GM18508 (cell line): ENCODE measurements around the gene TOP1.

Source experiments
- ATAC-seq: cut with Tn5 transposase; IDR thresholded peaks from one replicate; pipeline ENCODE4 v1.9.1; 2021; ENCODE audit warnings: moderate number of reproducible peaks; ENCODE audit not compliant: insufficient read depth, unreplicated experiment

The TOP1 gene

DNA sequence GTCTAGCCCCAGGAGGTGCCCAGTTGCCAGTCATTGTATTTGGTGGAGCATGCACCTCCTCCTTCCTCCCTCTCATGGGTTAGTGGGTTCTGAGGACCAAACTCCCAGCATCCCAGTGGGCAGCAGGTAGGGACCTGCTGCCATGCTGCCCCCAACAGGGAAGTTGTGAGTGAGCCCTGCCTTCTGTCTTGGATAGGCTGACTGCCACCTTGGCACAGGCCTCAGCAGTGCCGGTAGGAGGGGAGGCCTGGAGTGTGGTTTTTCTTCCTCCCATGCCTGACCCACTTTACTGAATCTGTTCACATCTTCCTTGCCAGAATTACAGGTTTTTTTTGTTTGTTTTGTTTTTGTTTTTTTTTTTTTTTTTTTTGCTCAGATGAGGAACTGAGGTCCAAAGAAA lies 133.3 kb downstream of the TOP1 start:
- ATAC-seq = no peak

DNA sequence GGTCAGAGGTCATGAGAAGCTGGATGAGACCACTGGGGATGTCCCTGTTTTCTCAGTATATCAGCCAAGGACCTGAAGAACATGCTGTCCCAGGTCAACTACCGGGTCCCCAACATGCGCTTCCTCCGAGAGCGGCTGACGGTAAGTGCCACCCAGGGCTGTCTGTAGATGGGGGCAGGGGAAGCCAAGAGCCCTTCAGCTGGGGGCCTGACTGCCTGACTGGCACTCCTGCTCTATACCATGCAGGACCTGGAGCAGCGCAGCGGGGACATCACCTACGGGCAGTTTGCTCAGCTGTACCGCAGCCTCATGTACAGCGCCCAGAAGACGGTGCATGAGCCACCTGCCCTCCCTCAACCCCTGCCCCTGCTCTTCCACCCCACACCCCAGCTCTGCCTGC lies 133.8 kb downstream of the TOP1 start:
- no peak for ATAC-seq

DNA sequence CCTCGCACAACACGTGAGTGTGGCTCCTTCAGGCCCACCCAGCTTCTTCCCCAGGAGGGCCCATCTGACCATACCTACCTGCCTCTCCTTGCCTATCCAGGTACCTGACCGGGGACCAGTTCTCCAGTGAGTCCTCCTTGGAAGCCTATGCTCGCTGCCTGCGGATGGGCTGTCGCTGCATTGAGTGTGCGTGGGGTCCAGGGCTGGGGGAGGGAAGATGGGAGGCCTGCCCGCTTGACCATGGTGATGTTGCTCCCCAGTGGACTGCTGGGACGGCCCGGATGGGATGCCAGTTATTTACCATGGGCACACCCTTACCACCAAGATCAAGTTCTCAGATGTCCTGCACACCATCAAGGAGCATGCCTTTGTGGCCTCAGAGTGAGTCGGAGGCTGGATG lies 135.2 kb downstream of the TOP1 start:
- ATAC-seq = no peak

DNA sequence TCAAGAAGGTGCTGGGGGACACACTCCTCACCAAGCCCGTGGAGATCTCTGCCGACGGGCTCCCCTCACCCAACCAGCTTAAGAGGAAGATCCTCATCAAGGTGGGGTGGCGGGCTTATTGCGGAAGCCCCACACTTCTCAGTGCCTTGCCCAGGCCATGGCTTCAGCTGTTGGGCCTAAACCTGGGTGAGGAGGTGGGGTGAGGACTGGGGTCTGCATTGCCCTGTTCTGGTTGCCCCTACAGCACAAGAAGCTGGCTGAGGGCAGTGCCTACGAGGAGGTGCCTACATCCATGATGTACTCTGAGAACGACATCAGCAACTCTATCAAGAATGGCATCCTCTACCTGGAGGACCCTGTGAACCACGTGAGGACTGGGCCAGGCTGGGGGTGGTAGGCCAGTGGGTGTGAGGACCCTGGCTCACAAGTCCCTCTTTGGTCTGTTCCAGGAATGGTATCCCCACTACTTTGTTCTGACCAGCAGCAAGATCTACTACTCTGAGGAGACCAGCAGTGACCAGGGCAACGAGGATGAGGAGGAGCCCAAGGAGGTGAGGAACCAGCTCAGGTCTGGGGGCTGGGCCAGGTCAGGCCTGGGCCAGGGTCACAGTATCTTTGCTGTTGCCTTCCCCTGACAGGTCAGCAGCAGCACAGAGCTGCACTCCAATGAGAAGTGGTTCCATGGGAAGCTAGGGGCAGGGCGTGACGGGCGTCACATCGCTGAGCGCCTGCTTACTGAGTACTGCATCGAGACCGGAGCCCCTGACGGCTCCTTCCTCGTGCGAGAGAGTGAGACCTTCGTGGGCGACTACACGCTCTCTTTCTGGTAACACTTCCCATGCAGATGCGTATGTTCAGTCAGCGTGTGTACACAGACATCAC lies 136.6 kb downstream of the TOP1 start:
- no peak for ATAC-seq

DNA sequence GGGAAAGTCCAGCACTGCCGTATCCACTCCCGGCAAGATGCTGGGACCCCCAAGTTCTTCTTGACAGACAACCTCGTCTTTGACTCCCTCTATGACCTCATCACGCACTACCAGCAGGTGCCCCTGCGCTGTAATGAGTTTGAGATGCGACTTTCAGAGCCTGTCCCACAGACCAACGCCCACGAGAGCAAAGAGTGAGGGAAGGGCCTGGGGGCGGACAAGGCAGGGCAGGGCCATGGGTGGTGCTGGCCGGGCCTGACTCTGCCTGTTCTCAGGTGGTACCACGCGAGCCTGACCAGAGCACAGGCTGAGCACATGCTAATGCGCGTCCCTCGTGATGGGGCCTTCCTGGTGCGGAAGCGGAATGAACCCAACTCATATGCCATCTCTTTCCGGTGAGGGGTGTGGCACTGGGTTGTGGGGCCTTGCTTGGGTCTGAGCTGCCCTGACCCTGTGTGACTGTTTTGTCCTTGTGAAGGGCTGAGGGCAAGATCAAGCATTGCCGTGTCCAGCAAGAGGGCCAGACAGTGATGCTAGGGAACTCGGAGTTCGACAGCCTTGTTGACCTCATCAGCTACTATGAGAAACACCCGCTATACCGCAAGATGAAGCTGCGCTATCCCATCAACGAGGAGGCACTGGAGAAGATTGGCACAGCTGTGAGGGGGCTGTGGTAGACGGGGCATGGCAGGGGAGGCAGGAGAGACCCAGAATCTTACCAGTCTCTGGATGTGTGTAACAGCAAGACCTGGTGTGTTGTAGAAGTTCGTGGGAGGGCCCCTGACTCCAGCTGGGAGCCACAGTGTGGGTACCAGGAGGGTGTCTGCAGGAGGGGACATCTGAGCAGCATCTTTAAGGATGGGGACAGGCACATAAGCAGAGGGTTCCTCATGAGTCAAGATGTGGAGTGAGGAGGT lies 137.8 kb downstream of the TOP1 start:
- no peak for ATAC-seq

DNA sequence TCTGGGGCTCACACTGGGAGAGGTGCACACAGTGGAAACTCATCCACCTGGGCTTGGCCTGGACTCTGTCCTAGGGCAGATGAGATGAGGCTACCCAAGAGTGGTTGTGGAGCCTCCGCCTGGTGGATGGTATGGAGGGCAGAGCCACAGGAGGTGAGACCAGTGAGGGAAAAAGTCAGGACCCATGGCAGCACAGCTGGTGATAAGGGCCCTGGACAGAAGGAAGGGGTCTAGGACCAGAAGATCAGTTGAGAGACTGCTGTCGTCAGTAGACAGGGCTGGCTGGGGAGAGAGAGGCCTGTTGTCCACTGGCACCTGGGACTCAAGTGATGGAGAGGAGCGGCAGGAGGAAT lies 138.5 kb downstream of the TOP1 start:
- no peak for ATAC-seq

DNA sequence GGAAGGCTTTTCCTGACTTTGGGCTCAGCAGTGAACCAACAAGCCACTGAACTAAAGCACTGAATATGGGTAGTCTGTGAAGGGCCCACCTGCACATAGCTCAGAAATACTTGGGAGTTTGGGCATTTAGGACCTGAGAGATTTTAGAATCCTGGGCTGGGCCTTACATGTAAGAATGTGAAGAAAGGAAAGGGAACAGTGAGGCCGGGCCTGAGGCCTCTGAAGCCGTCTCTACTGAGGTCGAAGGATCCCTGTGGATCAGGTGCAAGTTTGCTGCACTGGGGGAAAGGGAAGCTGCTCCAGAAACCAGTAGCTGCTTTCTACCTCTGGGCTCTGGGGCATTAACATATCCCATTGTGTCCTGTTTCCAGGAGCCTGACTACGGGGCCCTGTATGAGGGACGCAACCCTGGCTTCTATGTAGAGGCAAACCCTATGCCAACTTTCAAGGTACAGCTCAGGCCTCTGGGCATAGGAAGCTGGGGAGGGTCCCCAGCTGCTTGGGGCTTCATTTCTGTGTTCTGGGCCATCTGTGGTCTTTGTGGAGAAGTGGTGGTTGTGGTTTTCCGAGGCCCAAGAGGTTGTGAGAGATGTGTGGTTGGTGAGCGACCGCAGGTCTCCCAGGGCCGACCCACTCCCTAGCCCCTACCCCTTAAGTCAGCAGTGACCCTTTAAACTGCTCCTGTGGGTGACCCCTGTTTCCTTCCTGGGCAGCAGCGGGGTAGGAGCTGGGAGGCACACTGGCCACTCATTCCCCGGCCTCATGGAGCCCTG lies 139.0 kb downstream of the TOP1 start:
- ATAC-seq = no peak

DNA sequence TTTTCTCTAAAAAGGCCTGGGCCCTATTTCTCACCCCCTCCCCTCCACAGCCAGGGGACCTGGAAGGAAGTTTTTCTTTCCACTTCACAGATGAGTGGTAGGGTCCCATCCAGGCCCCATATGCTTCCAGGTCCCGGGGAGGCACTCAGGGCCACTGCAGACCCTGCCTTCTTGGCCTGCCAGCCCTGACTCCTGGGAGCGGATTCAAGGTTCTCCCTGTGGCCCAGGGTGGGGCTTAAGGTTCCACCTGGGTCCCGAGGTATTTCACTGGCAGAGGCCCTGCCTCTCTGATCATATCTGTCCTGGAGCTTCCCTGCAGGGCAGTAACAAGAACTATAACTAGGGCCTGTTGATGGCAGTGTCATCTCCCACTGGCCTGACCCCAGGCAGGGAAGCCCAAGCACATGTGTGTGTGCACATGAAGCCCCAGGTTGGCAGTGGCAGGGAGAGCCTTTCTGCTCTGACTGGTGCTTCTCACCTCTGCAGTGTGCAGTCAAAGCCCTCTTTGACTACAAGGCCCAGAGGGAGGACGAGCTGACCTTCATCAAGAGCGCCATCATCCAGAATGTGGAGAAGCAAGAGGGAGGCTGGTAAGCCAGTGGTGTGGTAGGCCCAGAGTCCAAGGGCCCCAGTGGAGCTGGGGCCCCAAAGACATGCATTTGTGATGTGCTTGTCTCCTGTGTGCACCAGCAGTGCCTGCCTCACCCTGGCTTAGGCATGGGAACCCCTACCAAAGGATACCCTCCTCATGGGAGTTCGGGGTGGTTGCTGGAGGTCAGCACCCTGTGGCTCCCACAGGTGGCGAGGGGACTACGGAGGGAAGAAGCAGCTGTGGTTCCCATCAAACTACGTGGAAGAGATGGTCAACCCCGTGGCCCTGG lies 139.9 kb downstream of the TOP1 start:
- ATAC-seq = no peak

DNA sequence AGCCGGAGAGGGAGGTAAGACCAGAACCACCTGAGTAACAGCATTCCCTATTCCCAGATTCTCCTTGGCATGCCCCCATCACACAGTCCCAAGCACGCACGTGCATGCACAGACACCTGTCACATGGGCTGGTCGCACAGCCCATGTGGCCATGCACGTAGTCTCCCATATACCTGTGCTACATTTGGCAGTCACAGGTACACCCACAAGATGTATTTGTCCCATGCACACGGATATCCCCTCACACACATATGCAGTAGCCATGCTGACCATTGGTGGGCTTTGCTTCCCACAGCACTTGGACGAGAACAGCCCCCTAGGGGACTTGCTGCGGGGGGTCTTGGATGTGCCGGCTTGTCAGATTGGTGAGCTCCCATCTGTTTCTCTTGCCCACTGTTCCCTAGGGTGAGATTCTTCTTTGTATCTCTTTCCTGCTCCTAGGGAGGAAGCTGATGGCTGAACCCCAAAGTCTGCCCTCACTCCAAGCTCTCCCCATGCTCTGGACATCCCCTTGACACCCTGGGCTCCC lies 140.6 kb downstream of the TOP1 start:
- ATAC-seq = no peak

DNA sequence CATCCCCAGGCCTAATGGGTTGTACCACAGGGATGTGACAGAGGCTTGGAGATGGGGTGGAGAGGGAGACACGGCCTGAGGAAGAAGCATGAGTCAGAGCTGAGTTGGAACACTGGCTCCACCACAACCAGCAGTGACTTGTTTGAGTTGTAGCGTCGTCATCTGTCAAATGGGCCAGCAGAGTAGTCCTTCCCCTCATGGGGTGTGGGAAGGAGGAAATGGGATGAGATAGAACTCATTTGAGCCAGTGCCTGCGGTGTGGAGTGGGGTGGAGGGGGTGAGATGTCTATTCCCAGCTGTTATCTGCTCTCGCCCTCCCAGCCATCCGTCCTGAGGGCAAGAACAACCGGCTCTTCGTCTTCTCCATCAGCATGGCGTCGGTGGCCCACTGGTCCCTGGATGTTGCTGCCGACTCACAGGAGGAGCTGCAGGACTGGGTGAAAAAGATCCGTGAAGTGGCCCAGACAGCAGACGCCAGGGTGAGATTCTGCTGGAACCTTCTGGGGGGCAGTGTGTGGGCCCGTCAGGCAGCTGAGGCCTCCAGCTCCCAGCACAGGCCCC lies 141.2 kb downstream of the TOP1 start:
- no peak for ATAC-seq

DNA sequence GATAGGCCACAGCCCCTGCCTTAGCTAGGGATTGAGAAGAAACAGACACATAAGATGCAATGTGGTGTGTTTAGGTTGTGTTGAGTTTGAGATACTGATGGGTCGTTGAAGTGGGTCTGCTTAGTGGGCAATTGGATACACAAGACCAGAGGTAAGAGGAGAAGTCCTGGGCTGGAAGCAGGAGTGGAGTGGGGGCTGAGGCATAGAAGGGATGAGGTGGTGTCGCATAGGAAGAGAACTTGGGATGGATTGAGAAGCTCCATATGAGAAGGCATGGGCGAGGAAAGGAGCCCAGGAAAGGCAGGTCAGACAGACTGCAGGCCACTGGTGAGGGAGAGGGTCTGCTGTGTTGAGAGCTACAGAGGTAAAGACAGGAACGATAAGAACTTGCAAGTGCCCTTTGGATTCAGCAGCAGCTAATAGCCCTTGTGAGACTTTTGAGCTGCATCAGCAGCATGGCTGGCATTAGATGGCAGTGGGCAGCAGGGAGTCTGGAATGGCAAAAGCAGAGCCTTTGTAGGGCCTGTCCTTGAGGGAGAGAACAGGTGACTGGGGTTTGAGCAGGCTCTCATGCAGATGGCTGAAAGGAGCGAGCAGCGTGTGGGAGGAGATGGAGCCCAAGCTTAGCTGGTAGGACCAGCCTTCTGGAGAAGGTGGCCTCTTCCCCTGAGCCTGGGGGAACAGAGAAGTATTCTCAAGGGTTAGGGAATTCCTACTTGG lies 141.9 kb downstream of the TOP1 start:
- no peak for ATAC-seq

DNA sequence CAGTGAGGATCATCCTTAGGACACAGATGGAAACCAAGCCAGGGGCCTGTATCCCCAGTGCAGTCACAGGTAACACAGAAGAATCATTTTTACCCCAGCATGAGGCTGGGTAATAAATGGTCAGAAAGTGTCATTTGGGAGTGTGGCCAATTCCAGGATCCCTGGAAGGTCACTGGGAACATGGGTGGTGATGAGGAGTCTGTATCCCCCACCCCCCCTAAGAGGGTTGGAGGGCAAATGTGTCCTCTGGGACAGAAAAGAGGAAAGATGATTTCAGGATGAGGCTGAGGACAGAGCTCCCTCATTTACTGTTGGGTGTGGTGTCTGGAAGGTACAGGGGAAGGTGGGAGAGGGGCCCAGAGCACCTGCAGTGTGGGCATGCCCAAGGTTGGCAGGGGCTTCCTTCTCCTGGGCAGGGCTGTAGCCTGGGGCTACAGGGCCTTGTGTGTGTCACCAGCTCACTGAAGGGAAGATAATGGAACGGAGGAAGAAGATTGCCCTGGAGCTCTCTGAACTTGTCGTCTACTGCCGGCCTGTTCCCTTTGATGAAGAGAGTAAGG lies 143.2 kb downstream of the TOP1 start:
- ATAC-seq = no peak

DNA sequence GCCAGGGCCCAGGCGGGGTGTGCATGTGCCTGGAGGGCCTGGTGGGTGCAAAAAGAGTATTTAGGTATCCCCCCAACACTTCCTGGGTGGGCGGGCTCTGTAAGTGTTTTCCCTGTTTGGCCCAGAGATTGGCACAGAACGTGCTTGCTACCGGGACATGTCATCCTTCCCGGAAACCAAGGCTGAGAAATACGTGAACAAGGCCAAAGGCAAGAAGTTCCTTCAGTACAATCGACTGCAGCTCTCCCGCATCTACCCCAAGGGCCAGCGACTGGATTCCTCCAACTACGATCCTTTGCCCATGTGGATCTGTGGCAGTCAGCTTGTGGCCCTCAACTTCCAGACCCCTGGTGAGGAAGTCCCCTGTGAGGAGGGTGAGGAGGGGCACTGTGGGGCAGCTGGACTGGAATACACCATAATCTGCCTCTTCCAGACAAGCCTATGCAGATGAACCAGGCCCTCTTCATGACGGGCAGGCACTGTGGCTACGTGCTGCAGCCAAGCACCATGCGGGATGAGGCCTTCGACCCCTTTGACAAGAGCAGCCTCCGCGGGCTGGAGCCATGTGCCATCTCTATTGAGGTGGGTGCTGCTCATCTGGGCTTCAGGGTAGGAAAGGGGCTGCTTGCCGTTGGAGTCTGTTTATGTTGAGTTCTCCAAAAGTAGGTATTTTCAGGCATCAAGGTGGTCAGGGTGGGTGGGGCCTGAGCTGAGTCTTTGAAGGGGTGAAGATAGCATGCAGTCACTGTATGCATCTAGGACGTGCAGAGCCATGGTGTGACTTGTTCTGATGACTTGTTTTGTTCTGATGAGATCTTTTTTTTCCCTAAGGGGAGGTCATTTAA lies 143.9 kb downstream of the TOP1 start:
- no peak for ATAC-seq

DNA sequence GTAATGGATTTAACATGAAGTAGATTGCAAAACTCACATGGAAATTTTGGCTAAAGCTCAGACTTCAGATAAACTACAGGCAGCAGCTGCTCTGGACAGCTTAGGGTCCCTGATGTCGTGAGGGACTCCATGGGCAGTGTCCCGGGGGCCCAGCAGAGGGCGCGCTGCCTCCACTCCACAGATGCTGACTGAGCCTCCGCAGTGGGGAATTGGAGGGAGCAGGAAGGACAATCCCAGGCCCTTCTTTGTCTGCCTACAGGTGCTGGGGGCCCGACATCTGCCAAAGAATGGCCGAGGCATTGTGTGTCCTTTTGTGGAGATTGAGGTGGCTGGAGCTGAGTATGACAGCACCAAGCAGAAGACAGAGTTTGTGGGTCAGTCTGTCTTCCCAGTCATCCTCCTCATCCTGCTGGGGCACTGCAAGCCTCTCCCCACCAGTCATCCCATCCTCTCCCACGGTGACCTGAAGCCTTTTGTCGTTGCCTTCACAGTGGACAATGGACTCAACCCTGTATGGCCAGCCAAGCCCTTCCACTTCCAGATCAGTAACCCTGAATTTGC lies 144.6 kb downstream of the TOP1 start:
- ATAC-seq = no peak

DNA sequence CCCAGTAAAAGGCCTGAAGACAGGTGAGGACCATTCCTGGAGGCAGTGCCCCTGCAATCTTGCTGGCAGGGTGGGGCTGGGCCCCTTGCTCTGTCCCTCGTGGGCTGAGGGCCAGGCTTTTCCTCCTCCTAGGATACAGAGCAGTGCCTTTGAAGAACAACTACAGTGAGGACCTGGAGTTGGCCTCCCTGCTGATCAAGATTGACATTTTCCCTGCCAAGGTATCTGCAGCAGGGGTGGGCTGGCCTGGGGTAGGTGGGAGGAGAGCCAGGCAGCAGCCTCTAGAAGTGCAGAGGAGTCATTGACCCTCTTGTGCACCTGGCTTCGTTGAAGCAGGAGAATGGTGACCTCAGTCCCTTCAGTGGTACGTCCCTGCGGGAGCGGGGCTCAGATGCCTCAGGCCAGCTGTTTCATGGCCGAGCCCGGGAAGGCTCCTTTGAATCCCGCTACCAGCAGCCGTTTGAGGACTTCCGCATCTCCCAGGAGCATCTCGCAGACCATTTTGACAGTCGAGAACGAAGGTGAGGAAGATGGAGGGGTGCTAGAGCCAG lies 145.2 kb downstream of the TOP1 start:
- no peak for ATAC-seq
